Measurements from ENCODE around the gene BRD7. TPM values are rescaled to one million over a fixed set of nuclear protein-coding genes. Genes with fewer than 3 reads are reported as not detected.

The BRD7 gene
- total and polyA plus RNA-seq, 4 donors = 37.7 to 90.2 (median 58.8) TPM

- intact Hi-C loops (cut with DNase I) = no loop called here
- 79 to 80% methylated on average over 5 of the region's 5 CpGs for WGBS, 2 donors
- Histone ChIP-seq H3K4me3 (ENCODE audit: low read length in 2 of 2) (no peak overlapping the region), H3K9me3 (ENCODE audit: control insufficient read depth, low read length) (no peaks in the 10 kb centered on the region), H3K36me3 (ENCODE audit: control insufficient read depth in 1 of 2, insufficient read depth in 2 of 2, low read length in 1 of 2) (no peaks in the 10 kb centered on the region), H3K27me3 (ENCODE audit: control insufficient read depth in 1 of 2, insufficient read depth in 2 of 2, low read length in 1 of 2) (no peaks in the 10 kb centered on the region), H3K4me1 (ENCODE audit: control insufficient read depth in 1 of 2, insufficient read depth in 2 of 2, low read length in 2 of 2) (no peaks in the 10 kb centered on the region), H3K27ac (ENCODE audit: low read depth in 1 of 2, low read length in 2 of 2) (no peak overlapping the region)
- DNase-seq = no peak
- ATAC-seq (ENCODE audit: low FRiP score) = no peak
These were observed 32.6 kb upstream of the BRD7 start for GRCh38 chr16:50401355-50401754.

- ATAC-seq (ENCODE audit: low FRiP score) (no peak), DNase-seq (no peak)
- Histone ChIP-seq H3K4me3 (ENCODE audit: low read length in 2 of 2) (no peak overlapping the region), H3K9me3 (ENCODE audit: control insufficient read depth, low read length) (no peaks in the 10 kb centered on the region), H3K27ac (ENCODE audit: low read depth in 1 of 2, low read length in 2 of 2) (no peak overlapping the region), H3K4me1 (ENCODE audit: control insufficient read depth in 1 of 2, insufficient read depth in 2 of 2, low read length in 2 of 2) (no peaks in the 10 kb centered on the region), H3K27me3 (ENCODE audit: control insufficient read depth in 1 of 2, insufficient read depth in 2 of 2, low read length in 1 of 2) (no peaks in the 10 kb centered on the region), H3K36me3 (ENCODE audit: control insufficient read depth in 1 of 2, insufficient read depth in 2 of 2, low read length in 1 of 2) (no peaks in the 10 kb centered on the region)
- intact Hi-C loops (cut with DNase I) = no loop called here
- 75 to 83% methylated on average over 6 of the region's 6 CpGs for WGBS, 2 donors
These were observed 32.2 kb upstream of the BRD7 start for GRCh38 chr16:50400967-50401348.

GRCh38 chr16:50400312-50400966 lies 31.7 kb upstream of the BRD7 start:
- no peaks in the 10 kb centered on the region for H3K4me1 ChIP-seq (ENCODE audit: control insufficient read depth in 1 of 2, insufficient read depth in 2 of 2, low read length in 2 of 2)
- no peak overlapping the region for H3K4me3 ChIP-seq (ENCODE audit: low read length in 2 of 2)
- H3K27ac ChIP-seq (ENCODE audit: low read depth in 1 of 2, low read length in 2 of 2) = no peak overlapping the region
- intact Hi-C loops (cut with DNase I) = no loop called here
- ATAC-seq (ENCODE audit: low FRiP score) (no peak), DNase-seq (no peak)
- no peaks in the 10 kb centered on the region for H3K36me3 ChIP-seq (ENCODE audit: control insufficient read depth in 1 of 2, insufficient read depth in 2 of 2, low read length in 1 of 2)
- 94 to 95% methylated on average over 8 of the region's 8 CpGs for WGBS, 2 donors
- H3K27me3 ChIP-seq (ENCODE audit: control insufficient read depth in 1 of 2, insufficient read depth in 2 of 2, low read length in 1 of 2) = no peaks in the 10 kb centered on the region
- no peaks in the 10 kb centered on the region for H3K9me3 ChIP-seq (ENCODE audit: control insufficient read depth, low read length)

GRCh38 chr16:50399411-50399810 lies 30.6 kb upstream of the BRD7 start:
- no peak for DNase-seq
- Histone ChIP-seq H3K4me1 (ENCODE audit: control insufficient read depth in 1 of 2, insufficient read depth in 2 of 2, low read length in 2 of 2) (no peaks in the 10 kb centered on the region), H3K36me3 (ENCODE audit: control insufficient read depth in 1 of 2, insufficient read depth in 2 of 2, low read length in 1 of 2) (no peaks in the 10 kb centered on the region), H3K4me3 (ENCODE audit: low read length in 2 of 2) (no peak overlapping the region), H3K27me3 (ENCODE audit: control insufficient read depth in 1 of 2, insufficient read depth in 2 of 2, low read length in 1 of 2) (no peaks in the 10 kb centered on the region), H3K27ac (ENCODE audit: low read depth in 1 of 2, low read length in 2 of 2) (no peak overlapping the region), H3K9me3 (ENCODE audit: control insufficient read depth, low read length) (no peaks in the 10 kb centered on the region)
- intact Hi-C loops (cut with DNase I) = no loop called here
- 95% methylated on average over 3 of the region's 3 CpGs for WGBS, 2 donors
- no peak for ATAC-seq (ENCODE audit: low FRiP score)

GRCh38 chr16:50398336-50398735 lies 29.5 kb upstream of the BRD7 start:
- H3K9me3 ChIP-seq (ENCODE audit: control insufficient read depth, low read length) = no peaks in the 10 kb centered on the region
- no peaks in the 10 kb centered on the region for H3K4me1 ChIP-seq (ENCODE audit: control insufficient read depth in 1 of 2, insufficient read depth in 2 of 2, low read length in 2 of 2)

GRCh38 chr16:50396761-50397535 lies 28.2 kb upstream of the BRD7 start:
- no peak for ATAC-seq (ENCODE audit: low FRiP score)
- DNase-seq = no peak
- Histone ChIP-seq H3K36me3 (ENCODE audit: control insufficient read depth in 1 of 2, insufficient read depth in 2 of 2, low read length in 1 of 2) (no peaks in the 10 kb centered on the region), H3K4me3 (ENCODE audit: low read length in 2 of 2) (no peak overlapping the region), H3K27ac (ENCODE audit: low read depth in 1 of 2, low read length in 2 of 2) (no peak overlapping the region), H3K27me3 (ENCODE audit: control insufficient read depth in 1 of 2, insufficient read depth in 2 of 2, low read length in 1 of 2) (no peaks in the 10 kb centered on the region), H3K9me3 (ENCODE audit: control insufficient read depth, low read length) (no peaks in the 10 kb centered on the region), H3K4me1 (ENCODE audit: control insufficient read depth in 1 of 2, insufficient read depth in 2 of 2, low read length in 2 of 2) (no peaks in the 10 kb centered on the region)
- intact Hi-C loops (cut with DNase I) = no loop called here
- WGBS, 2 donors = 90 to 92% methylated on average over 8 of the region's 8 CpGs

More at GRCh38 chr16:50398336-50398735, 29.5 kb upstream of the BRD7 start:
- Histone ChIP-seq H3K27ac (ENCODE audit: low read depth in 1 of 2, low read length in 2 of 2) (no peak overlapping the region), H3K27me3 (ENCODE audit: control insufficient read depth in 1 of 2, insufficient read depth in 2 of 2, low read length in 1 of 2) (no peaks in the 10 kb centered on the region), H3K4me3 (ENCODE audit: low read length in 2 of 2) (no peak overlapping the region), H3K36me3 (ENCODE audit: control insufficient read depth in 1 of 2, insufficient read depth in 2 of 2, low read length in 1 of 2) (no peaks in the 10 kb centered on the region)
- 95% methylated on average over 5 of the region's 5 CpGs for WGBS, 2 donors
- DNase-seq (no peak), ATAC-seq (ENCODE audit: low FRiP score) (no peak)
- intact Hi-C loops (cut with DNase I) = no loop called here

GRCh38 chr16:50395763-50396710 lies 27.2 kb upstream of the BRD7 start:
- WGBS, 2 donors = 97% methylated on average over 10 of the region's 10 CpGs
- no peak for ATAC-seq (ENCODE audit: low FRiP score)
- H3K4me1 ChIP-seq (ENCODE audit: control insufficient read depth in 1 of 2, insufficient read depth in 2 of 2, low read length in 2 of 2) = no peaks in the 10 kb centered on the region
- no peak overlapping the region for H3K27ac ChIP-seq (ENCODE audit: low read depth in 1 of 2, low read length in 2 of 2)
- no peak for DNase-seq
- H3K9me3 ChIP-seq (ENCODE audit: control insufficient read depth, low read length) = no peaks in the 10 kb centered on the region
- no peak overlapping the region for H3K4me3 ChIP-seq (ENCODE audit: low read length in 2 of 2)
- no peaks in the 10 kb centered on the region for H3K27me3 ChIP-seq (ENCODE audit: control insufficient read depth in 1 of 2, insufficient read depth in 2 of 2, low read length in 1 of 2)
- intact Hi-C loops (cut with DNase I) = no loop called here
- H3K36me3 ChIP-seq (ENCODE audit: control insufficient read depth in 1 of 2, insufficient read depth in 2 of 2, low read length in 1 of 2) = no peaks in the 10 kb centered on the region

GRCh38 chr16:50393858-50394802 lies 25.3 kb upstream of the BRD7 start:
- ATAC-seq (ENCODE audit: low FRiP score) = no peak
- Histone ChIP-seq H3K36me3 (ENCODE audit: control insufficient read depth in 1 of 2, insufficient read depth in 2 of 2, low read length in 1 of 2) (no peaks in the 10 kb centered on the region), H3K4me1 (ENCODE audit: control insufficient read depth in 1 of 2, insufficient read depth in 2 of 2, low read length in 2 of 2) (no peaks in the 10 kb centered on the region), H3K9me3 (ENCODE audit: control insufficient read depth, low read length) (no peaks in the 10 kb centered on the region), H3K27ac (ENCODE audit: low read depth in 1 of 2, low read length in 2 of 2) (no peak overlapping the region), H3K27me3 (ENCODE audit: control insufficient read depth in 1 of 2, insufficient read depth in 2 of 2, low read length in 1 of 2) (no peaks in the 10 kb centered on the region), H3K4me3 (ENCODE audit: low read length in 2 of 2) (no peak overlapping the region)
- no peak for DNase-seq
- 79 to 84% methylated on average over 6 of the region's 6 CpGs for WGBS, 2 donors
- intact Hi-C loops (cut with DNase I) = no loop called here
